ENCODE data around the gene CITED4. TPM values are rescaled to one million over a fixed set of nuclear protein-coding genes. Genes with fewer than 3 reads are reported as not detected.

CITED4 gene
- polyA plus RNA-seq, 1 donor (not counting 4 experiments of a cell fraction or from before 2014, with no cell fraction given), result 11.2 TPM

DNA sequence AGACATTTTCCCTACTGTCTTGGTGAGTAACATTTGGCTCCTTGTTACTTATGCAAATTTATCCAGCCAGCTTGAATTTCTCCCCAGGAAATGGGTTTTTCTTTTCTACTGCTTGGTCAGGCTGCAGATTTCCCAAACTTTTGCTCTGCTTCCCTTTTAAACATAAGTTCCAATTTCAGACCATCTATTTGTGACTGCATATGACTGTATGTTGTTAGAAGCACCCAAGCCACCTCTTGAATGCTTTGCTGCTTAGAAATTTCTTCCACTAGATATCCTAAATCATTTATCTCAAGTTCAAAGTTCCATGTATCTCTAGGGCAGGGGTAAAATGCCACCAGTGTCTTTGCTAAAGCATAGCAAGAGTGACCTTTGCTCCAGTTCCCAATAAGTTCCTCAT, 32.3 kb upstream of the CITED4 start:
- TF ChIP-seq, protein P1, sequence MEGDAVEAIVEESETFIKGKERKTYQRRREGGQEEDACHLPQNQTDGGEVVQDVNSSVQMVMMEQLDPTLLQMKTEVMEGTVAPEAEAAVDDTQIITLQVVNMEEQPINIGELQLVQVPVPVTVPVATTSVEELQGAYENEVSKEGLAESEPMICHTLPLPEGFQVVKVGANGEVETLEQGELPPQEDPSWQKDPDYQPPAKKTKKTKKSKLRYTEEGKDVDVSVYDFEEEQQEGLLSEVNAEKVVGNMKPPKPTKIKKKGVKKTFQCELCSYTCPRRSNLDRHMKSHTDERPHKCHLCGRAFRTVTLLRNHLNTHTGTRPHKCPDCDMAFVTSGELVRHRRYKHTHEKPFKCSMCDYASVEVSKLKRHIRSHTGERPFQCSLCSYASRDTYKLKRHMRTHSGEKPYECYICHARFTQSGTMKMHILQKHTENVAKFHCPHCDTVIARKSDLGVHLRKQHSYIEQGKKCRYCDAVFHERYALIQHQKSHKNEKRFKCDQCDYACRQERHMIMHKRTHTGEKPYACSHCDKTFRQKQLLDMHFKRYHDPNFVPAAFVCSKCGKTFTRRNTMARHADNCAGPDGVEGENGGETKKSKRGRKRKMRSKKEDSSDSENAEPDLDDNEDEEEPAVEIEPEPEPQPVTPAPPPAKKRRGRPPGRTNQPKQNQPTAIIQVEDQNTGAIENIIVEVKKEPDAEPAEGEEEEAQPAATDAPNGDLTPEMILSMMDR (optimal IDR thresholded peaks at IDR 0.05 in 1 of 3, IDR thresholded peaks at IDR 0.05 in 1 of 3, conservative IDR thresholded peaks at IDR 0.05 in 1 of 3; ENCODE audit: extremely low read depth in 1 of 3, insufficient read depth in 2 of 3, low read length in 3 of 3), result no peak
- no peak for TF ChIP-seq EZH2 (IDR thresholded peaks at IDR 0.05; ENCODE audit: low read length)
- Histone ChIP-seq H2AFZ (ENCODE audit: control insufficient read depth, low read length) (no peak overlapping the region), H3K27me3 (ENCODE audit: control insufficient read depth, extremely low read depth, insufficient read depth, low read length) (no peaks in the 10 kb centered on the region), H3K9me1 (ENCODE audit: control insufficient read depth, extremely low read depth, insufficient read depth, low read length) (no peaks in the 10 kb centered on the region), H4K20me1 (ENCODE audit: control insufficient read depth, extremely low read depth, insufficient read depth, low read length) (no peaks in the 10 kb centered on the region), H3K79me2 (ENCODE audit: control insufficient read depth, insufficient read depth, low read length) (no peaks in the 10 kb centered on the region), H3K27ac (ENCODE audit: control insufficient read depth, insufficient read depth, low read length) (no peak overlapping the region), H3K4me3 (ENCODE audit: control insufficient read depth in 2 of 3, extremely low read depth in 1 of 3, insufficient read depth in 2 of 3, low read depth in 1 of 3, low read length in 3 of 3) (no peak overlapping the region), H3K4me2 (ENCODE audit: control insufficient read depth, extremely low read depth, insufficient read depth, low read depth, low read length) (no peak overlapping the region), H3K4me1 (ENCODE audit: control insufficient read depth, extremely low read depth, insufficient read depth, low read length) (peaks cover 39% of the 10 kb centered on the region), H3K36me3 (ENCODE audit: control insufficient read depth in 2 of 2, extremely low read depth in 1 of 2, insufficient read depth in 2 of 2, low read length in 2 of 2) (no peaks in the 10 kb centered on the region), H3K9me3 (ENCODE audit: control insufficient read depth, low read depth, low read length) (peaks cover 7% of the 10 kb centered on the region), H3K9ac (ENCODE audit: control insufficient read depth, extremely low read depth, insufficient read depth, low read length) (no peak overlapping the region)
- dilution Hi-C loops (cut with MboI; ENCODE audit: extremely low pct_ligation_motif_present, low sequenced_read_pairs), result no loop called here
- FAIRE-seq (no peak), DNase-seq (ENCODE audit: low read depth, low spot score) (no peak)

DNA sequence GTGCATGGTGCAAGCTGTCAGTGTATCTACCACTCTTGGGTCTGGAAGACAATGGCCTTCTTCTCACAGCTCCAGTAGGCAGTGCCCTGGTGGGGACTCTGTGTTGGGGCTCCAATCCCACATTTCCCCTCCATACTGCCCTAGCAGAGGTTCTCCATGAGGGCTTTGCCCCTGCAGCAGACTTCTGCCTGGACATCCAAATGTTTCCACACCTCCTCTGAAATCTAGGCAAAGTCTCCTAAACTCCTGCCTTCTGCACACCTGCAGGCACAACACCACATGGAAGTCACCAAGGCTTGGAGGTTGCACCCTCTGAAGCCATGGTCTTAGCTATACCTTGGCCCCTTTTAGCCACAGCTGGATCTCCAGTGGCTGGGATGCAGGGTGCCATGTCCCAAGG, 31.8 kb upstream of the CITED4 start:
- Histone ChIP-seq H3K27me3 (ENCODE audit: control insufficient read depth, extremely low read depth, insufficient read depth, low read length) (no peaks in the 10 kb centered on the region), H3K27ac (ENCODE audit: control insufficient read depth, insufficient read depth, low read length) (no peak overlapping the region), H3K9ac (ENCODE audit: control insufficient read depth, extremely low read depth, insufficient read depth, low read length) (no peak overlapping the region), H3K4me2 (ENCODE audit: control insufficient read depth, extremely low read depth, insufficient read depth, low read depth, low read length) (no peak overlapping the region), H4K20me1 (ENCODE audit: control insufficient read depth, extremely low read depth, insufficient read depth, low read length) (no peaks in the 10 kb centered on the region), H3K79me2 (ENCODE audit: control insufficient read depth, insufficient read depth, low read length) (no peaks in the 10 kb centered on the region), H3K4me1 (ENCODE audit: control insufficient read depth, extremely low read depth, insufficient read depth, low read length) (peaks cover 34% of the 10 kb centered on the region), H3K9me3 (ENCODE audit: control insufficient read depth, low read depth, low read length) (peaks cover 7% of the 10 kb centered on the region), H2AFZ (ENCODE audit: control insufficient read depth, low read length) (no peak overlapping the region), H3K9me1 (ENCODE audit: control insufficient read depth, extremely low read depth, insufficient read depth, low read length) (no peaks in the 10 kb centered on the region), H3K36me3 (ENCODE audit: control insufficient read depth in 2 of 2, extremely low read depth in 1 of 2, insufficient read depth in 2 of 2, low read length in 2 of 2) (no peaks in the 10 kb centered on the region), H3K4me3 (ENCODE audit: control insufficient read depth in 2 of 3, extremely low read depth in 1 of 3, insufficient read depth in 2 of 3, low read depth in 1 of 3, low read length in 3 of 3) (no peak overlapping the region)
- no peak for TF ChIP-seq EZH2 (IDR thresholded peaks at IDR 0.05; ENCODE audit: low read length)
- TF ChIP-seq, protein P1 (optimal IDR thresholded peaks at IDR 0.05 in 1 of 3, IDR thresholded peaks at IDR 0.05 in 1 of 3, conservative IDR thresholded peaks at IDR 0.05 in 1 of 3; ENCODE audit: extremely low read depth in 1 of 3, insufficient read depth in 2 of 3, low read length in 3 of 3), result no peak
- dilution Hi-C loops (cut with MboI; ENCODE audit: extremely low pct_ligation_motif_present, low sequenced_read_pairs), result no loop called here
- FAIRE-seq, result no peak
- DNase-seq (ENCODE audit: low read depth, low spot score), result no peak

All from keratinocyte (primary cell).